GM19395 (cell line): ENCODE data around the gene ARID1A.

Experiments
- ATAC-seq: cut with Tn5 transposase; IDR thresholded peaks from one replicate; pipeline ENCODE4 v1.9.1; 2021; ENCODE audit warnings: mild to moderate bottlenecking, moderate library complexity; ENCODE audit not compliant: unreplicated experiment

ARID1A gene

DNA sequence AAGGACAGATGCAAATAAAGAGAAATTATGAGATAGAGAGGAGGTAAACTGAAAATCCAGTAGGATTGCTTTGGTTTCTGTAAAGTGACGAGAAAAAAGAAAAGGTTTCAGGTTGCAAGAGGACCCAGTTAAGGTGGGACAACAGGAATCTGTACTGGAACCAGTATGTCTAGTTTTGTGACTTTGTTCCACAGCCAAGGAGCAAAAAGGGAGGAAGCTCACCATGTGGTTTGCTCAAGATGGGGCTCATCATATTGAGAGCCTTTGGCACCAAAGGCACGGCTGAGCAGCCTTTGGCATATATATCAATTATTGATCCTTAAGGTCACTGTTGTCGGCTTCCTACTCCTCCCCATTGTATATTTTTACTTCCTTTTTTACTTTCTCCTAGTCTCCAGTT lies 128.9 kb downstream of the ARID1A start:
- ATAC-seq = no peak

DNA sequence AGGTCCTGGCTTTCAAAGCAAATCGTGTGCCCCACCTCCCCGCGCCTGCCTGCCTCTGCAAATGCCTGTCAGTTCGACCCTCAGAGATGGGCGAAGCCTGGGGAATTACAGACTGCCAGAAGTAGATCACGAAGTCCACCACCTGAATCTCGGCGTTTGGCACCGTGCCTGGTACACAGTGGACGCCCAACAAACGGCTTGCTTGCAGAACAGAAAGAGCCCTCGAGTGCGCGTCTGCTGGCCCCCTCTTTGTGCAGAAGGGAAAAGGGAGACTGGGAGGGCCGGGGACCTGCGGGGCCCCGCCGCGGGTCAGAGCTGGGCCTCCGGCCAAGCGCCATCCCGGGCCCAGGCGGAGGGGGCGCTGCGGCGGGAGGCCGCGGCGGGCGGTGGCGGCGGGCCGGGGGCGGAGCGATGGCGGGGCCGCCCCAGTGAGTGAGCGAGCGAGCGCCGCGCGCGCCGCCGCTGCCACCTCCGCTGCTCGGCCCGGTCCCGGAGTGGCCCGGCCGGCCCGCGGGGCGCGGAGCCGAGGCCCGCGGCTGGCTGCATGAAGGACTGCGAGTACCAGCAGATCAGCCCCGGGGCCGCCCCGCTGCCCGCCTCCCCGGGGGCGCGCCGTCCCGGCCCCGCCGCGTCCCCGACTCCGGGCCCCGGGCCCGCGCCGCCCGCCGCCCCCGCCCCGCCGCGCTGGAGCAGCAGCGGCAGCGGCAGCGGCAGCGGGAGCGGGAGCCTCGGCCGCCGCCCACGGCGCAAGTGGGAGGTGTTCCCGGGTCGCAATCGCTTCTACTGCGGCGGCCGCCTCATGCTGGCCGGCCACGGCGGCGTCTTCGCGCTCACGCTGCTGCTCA lies 130.7 kb downstream of the ARID1A start, which contains the start of gene ZDHHC18:
Gene ZDHHC18 (plus strand): TSS at position 428 of the 845 bp plus-strand sequence. CDS start 117 bp downstream, at position 545.
- ATAC-seq = no peak

DNA sequence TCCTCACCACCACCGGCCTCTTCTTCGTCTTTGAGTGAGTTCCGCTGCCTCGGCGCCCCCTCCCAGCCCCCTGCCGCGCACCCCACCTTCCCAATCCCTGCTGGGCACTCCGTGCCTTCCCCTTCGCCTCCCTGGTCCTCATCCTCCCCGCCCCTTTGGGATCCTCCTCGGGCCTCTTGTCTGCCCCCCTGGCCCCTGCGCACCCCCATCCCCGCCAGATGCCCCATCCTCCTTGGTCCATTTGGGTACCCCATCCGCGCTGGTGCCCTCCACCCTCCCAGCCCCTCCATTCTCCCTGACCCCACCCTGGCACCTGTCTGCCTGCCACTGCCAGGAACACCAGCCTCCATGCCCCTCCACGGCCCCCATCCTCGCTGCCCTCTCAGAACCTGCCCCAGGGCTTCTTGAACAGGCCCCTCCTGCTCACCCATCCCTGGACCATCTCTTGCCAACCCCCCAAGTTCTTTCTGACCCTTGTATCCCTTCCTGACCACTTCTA lies 131.3 kb downstream of the ARID1A start:
- no peak for ATAC-seq

DNA sequence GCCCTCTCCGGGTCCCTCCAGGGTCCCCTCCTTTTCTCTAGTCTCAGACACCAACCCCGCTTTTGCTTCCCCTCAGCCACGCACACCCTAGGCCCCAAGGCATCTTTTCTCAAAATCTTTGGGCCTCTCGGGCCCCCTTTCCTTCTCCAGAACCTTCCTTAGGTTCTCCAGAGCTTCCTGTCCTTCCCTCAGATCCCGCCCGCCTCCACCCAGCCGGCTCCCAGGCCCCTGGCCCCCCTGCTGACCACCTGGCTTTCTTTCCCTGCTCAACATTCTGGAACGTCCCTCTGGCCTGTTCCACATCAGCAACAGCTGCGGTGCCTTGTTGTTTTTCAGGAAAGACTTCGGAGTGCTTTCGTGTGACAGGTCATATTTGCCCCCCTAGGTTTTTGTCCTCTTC lies 131.8 kb downstream of the ARID1A start:
- no peak for ATAC-seq

DNA sequence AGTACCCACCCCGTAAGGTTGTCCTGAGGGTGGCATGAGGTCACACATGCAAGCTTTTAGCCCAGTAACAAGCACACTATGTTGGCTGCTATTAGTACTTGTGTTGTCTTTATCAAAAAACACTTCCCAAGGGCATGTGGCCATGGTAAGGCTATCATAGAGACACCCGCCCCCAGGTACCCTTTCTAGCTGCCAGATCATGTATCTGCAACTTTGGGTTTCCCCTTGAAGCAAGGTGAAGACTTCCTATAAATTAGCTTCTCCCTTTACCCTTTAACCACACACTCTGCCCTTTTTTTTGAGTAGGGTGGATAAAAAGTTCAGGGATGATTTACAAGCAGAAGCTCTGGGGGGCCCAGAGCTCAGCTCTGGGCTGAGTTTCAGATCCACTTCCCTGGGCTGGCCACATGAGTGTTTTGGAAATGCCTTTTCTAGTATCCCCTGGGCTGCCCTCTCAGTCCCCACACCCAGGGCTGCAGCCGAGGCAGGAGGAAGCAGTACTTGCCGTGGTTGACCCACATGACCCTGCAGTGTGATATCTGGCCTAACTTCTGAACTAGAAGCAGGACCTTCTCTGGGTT lies 132.7 kb downstream of the ARID1A start:
- no peak for ATAC-seq

DNA sequence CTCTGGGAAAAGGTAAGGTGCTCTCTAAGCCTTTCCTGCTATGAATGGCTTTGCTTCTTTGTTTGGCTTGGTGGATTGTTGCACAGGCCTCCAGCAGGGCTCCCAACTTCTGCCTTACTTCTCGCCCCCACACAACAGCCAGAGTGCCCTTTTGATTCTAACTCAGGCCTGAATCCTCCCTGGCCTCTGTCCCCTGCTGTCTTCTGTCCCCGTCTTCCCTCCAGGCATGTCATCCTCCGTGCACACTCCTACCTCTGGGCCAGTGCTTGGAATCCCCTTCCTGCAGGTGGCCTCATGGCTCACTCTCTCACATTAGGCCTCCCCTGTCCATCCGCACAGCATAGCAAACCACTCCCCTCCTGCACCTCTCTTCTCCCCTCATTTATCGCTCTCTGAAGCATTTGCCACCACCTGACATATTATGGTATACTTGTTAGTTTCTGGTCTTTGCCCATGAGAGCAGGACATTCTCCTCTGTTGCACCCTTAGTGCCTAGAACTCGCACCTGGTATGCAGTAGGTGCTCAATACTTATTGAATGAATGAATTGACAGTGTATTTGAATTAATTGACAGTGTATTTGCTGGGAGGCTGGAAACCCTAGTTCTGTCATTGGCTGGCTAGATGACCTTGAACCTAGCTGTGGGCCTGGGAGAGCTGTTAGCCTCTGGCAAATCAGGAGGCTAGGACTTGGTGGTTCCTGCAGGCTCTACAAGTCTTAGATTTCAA lies 133.5 kb downstream of the ARID1A start:
- no peak for ATAC-seq

DNA sequence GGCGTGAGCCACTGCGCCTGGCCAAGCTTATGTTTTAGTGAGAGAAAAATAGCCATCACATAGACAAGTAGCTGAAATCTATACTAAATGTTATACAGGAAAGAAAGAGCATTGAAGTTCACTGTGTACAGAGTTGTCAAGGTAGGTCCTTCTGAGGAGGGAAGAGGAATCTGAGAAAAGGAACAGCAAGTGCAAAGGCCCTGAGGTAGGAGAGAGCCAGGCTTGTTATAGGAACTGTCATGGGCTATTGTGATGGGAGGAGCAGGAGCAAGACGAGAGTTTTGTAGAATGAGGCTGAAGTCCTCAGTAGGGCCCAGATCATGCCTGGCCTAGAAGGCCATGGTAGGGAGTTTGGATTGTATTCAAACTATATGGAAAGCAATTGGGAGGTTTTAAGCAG lies 135.2 kb downstream of the ARID1A start:
- ATAC-seq = no peak
